ENCODE measurements around the gene ZNF35.
"Not testable (repeated sequence)": the region's sequence is repeated elsewhere in the genome, so short reads cannot be mapped to it uniquely, and the experiment has no call there.

Gene ZNF35

DNA sequence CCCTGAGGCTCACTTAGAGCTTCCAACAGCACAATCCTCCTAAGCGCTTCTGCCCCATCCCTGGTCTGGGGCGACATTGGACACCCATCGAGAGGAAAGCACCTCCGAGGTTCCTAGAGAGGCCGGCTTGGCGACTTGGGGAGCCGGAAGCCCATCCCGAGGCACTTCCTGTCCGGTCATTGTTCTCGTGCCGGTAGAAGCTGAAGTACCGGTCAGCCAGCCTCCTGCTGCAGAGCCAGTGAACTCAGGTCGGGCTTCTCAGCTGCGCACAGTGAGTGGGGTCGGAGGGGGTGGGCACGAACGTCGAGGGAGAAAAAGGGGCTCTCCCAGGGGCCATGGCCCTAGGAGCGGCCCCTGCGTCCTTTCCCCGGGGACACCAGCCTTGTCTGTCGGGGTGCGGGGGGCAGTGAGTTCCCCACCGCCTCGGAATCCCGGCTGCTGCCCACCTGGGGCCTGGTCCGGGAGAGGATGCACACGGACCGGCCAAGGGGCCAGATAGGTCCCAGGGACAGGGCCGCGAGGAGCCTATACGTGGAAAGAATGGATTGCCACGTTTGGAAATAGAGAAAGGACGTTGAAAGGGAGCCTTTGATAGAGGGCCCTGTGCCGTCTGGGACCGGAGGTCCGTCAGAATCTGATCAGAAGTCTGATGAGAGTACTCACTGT, at the start of gene ZNF35:
Gene ZNF35, plus strand, starts transcription at position 169 of the 666 bp plus-strand sequence. CDS start 2,336 bp downstream, outside the sequence.
- no peak for DNase-seq

DNA sequence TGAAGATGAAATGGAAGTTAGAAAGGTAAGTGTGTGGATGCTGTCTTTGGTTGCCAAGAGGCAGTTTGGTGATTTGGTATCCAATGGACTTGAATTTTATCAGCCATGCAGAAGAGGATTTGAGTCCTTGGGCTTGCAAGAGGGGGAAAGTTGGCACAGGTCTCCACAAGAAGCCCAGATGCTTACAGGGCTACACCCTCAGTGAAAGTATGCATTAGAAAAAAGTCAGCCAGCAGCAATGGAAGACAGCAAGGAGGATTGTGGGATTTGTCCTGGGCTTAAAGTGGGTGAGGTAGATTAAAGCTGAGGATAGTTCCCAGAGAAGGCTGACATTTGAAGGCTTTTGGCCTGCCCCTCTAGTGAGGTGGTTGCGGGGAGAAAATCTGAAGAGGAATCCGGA, 46.8 kb upstream of the ZNF35 start:
- no peak for DNase-seq

DNA sequence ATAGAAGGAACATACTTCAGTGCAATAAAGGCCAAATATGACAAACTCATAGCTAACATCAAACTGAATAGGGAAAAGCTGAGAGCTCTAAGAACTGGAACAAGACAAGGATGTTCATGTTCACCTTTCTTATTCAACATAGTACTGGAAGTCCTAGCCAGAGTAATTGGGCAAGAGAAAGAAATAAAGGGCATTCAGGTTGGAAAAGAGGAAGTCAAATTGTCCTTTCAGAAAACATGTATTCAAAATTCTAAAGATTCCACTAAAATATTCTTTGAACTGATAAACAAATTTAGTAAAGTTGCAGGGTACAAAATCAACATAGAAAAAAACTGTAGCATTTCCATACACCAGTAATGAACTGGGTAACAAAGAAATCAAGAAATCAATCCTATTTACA, 35.9 kb upstream of the ZNF35 start:
- DNase-seq: peak; percentile 18 to 31

GRCh38 chr3:44624749-44625480, 23.6 kb upstream of the ZNF35 start, which contains the start of gene ZNF197:
Gene ZNF197 (plus strand): TSS chr3:44625036. CDS start chr3:44629155, 4,119 bp downstream.
- peak; percentile 88 to 89 for DNase-seq

GRCh38 chr3:44628716-44629115, 19.8 kb upstream of the ZNF35 start:
- no peak for DNase-seq

DNA sequence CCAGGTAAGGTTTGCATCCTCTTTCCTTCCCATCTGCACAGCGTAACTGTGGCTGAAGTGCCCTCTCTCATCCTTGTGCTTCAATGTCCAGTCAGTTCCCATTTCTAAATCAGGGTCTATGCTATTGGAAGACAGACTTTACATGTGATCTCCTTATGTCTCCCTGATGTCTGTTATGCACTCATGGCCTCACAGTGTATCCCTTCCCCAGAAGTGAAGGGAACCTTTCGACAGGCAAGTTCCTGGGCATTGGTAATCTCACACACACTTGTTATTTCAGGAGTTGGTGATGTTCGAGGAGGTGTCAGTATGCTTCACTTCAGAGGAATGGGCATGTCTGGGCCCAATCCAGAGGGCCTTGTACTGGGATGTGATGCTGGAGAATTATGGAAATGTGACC, 16.3 kb upstream of the ZNF35 start:
- DNase-seq: no peak

GRCh38 chr3:44642337-44642736, 6.2 kb upstream of the ZNF35 start:
- no peak for DNase-seq

- no peak for DNase-seq
Measured at GRCh38 chr3:44643024-44643423, 5.5 kb upstream of the ZNF35 start.

GRCh38 chr3:44647771-44648170, 761 bp upstream of the ZNF35 start:
- DNase-seq: no peak

- DNase-seq: no peak
Measured at GRCh38 chr3:44649709-44650108, 1.2 kb downstream of the ZNF35 start.

GRCh38 chr3:44654039-44654438, 5.5 kb downstream of the ZNF35 start:
- no peak for DNase-seq

DNA sequence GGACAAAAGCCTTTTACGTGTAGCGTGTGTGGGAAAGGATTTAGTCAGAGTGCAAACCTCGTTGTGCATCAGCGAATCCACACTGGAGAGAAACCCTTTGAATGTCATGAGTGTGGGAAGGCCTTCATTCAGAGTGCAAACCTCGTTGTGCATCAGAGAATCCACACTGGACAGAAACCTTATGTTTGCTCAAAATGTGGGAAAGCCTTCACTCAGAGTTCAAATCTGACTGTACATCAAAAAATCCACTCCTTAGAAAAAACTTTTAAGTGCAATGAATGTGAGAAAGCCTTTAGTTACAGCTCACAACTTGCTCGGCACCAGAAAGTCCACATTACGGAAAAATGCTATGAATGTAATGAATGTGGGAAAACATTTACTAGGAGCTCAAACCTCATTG, 10.5 kb downstream of the ZNF35 start:
- no peak for DNase-seq

- DNase-seq: no peak
Measured at GRCh38 chr3:44659434-44659833, 10.9 kb downstream of the ZNF35 start.

GRCh38 chr3:44661189-44661588, 12.7 kb downstream of the ZNF35 start:
- DNase-seq: no peak

GRCh38 chr3:44665173-44665572, 16.6 kb downstream of the ZNF35 start:
- DNase-seq: no peak

GRCh38 chr3:44666346-44666745, 17.8 kb downstream of the ZNF35 start:
- DNase-seq: no peak

- no peak for DNase-seq
Measured at GRCh38 chr3:44669760-44670159, 21.2 kb downstream of the ZNF35 start.

- DNase-seq: not testable (repeated sequence)
Measured at GRCh38 chr3:44673466-44673865, 24.9 kb downstream of the ZNF35 start.

DNA sequence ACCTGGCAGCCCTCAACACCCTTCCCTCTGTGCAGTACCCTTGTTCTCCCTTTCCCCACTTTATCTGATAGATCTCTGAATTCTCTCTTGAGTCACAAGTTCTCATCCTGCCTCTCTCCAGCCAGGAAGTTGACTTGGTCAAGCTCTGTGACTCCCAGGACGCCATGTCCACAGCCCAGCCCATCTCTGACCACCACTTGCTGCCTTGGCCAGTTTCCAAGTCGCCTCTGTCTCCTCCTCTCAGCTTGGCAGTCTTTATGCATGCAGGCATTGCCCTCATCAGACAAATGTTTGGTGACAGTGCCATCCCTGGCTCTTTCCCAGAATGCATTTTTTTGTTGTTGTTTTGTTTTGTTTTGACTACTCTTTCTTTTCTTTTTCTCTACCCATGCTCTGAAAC, 25.7 kb downstream of the ZNF35 start:
- DNase-seq: no peak

DNA sequence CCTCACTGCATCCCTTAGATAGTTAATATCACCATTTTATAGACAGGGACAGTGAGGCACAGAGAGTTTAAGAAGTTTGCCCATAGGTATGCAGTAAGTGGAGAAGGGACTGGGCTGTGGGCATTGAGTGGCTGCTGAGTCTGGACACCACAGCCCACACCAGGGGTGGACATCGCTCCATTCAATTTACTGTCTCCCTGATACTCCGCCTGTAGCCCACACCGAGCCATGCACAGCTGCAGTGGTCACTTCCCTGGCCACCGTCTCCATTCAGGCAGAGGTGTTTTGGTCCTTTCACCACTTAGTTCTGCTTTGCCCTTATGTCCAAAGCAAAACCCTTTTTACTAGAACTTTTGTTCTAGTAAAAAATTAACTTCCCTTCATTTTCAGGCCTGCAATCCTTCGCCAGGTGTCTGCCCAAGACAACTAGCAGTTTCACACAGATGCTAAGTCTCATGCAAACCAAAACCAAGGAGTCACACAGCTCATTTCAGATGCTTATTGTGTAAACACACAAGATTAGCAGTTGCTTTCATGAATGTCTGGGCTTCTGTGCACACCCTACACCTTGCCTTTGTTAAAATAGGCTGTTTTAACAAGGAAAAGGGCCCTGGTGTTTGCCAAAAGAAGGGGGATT, 30.1 kb downstream of the ZNF35 start:
- DNase-seq: no peak

DNA sequence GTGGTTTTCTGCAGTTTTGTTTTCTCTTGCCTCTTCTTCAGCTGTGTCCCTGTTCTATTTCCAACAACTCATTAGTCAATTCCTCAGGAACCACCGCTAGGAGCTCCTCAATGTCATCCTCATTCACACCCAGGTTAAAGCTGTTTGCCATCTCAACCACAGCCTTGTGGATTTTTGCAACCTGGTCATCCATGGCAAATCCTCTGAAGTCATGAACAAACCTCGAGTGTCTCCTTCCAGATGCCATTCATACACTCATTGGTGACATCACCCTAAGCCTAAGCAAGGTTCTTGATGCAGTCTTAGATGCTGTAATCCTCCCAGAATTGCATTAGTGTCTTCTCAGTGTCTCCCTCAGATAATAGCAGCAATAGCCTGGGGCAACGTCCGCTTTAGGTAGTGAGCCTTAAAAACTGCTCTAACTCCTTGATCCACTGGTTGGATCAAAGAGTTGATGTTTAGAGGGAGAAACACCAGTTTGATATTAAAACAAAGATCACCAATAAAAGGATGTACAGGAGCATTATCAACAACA, 32.5 kb downstream of the ZNF35 start:
- DNase-seq: no peak

DNA sequence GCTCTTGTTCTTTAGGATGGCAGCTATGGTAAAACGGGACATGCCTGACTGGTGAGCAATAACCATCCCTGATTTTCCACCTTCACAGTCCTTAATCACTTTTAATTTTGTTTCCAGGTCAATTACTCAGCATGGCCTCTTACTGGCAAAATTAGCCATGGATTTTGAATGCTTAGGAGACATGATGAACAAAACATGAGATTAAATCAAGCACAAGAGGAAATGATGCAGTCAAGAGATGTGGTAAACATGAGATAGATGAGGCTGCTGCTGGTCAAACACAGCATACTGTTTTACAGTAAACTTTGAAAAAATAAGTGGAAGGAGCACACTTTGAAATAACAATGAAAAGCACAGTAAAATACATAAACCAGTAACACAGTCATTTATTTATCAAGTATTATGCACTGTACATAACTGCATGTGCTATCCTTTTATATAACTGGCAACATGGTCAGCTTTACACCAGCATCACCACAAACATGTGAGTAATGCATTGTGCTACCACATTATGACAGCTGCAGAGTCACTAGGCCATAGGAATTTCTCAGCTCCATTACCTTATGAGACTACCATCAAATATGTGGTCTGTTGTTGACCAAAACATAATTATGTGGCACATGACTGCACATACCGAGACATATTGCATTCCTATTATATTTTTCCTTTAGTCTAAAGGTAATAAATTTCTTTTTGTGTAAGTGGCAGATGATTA, 33.8 kb downstream of the ZNF35 start:
- no peak for DNase-seq

Measured in AML-193 (cell line).